RWPE1 (cell line): ENCODE results near the gene ZNF577.

ENCODE experiments used
- CTCF ChIA-PET: fragments of 350-600 bp; sonication (Branson Sonifier 250); formaldehyde crosslinking; extraction: SDS; loops from one replicate; lab custom pipeline; 2021; lab: Yijun Ruan, JAX
- POLR2A ChIA-PET: fragments of 400-600 bp; formaldehyde crosslinking; extraction: SDS; loops from one replicate; lab custom pipeline; 2020; ENCODE audit warnings: antibody characterized with exemption; ENCODE audit not compliant: low non-redundant PET; lab: Yijun Ruan, JAX
- DNase-seq: peaks from one replicate; pipeline ENCODE4 v3.0.0; 2012; ENCODE audit warnings: low spot score
- H3K27ac ChIP-seq: fragments of 450-650 bp; 2 replicates; pipeline ENCODE4 v1.5.1; 2017
- CTCF ChIP-seq: fragments of 450-650 bp; conservative IDR thresholded peaks from 2 replicates; pipeline ENCODE4 v1.5.1; 2017; ENCODE audit warnings: low read depth, mild to moderate bottlenecking

Gene ZNF577

GRCh38 chr19:51903192-51903591, 15.4 kb upstream of the ZNF577 start:
- CTCF ChIA-PET, result no interaction called here
- POLR2A ChIA-PET, result no interaction called here
- H3K27ac ChIP-seq, result no peak overlapping the region
- no peak for DNase-seq
- TF ChIP-seq CTCF, result no peak

DNA sequence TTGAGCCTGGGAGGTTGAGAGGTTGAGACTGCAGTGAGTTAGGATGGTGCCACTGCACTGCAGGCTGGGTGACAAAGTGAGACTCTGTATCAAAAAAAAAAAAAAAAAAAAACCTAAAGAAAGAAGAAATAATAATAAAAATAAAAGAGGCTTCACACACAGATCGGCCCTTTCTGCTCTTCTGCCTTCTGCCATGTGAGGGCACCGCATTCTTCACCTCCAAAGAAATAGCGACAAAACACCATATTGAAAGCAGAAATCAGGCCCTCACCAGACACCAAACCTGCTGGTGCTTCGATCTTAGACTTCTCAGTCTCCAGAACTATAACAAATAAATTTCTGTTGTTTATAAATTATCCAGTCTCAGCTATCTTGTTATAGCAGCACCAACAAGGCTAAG, 14.1 kb upstream of the ZNF577 start:
- TF ChIP-seq CTCF, result no peak
- no peak overlapping the region for H3K27ac ChIP-seq
- DNase-seq, result no peak
- POLR2A ChIA-PET, result no interaction called here
- CTCF ChIA-PET, result no interaction called here

DNA sequence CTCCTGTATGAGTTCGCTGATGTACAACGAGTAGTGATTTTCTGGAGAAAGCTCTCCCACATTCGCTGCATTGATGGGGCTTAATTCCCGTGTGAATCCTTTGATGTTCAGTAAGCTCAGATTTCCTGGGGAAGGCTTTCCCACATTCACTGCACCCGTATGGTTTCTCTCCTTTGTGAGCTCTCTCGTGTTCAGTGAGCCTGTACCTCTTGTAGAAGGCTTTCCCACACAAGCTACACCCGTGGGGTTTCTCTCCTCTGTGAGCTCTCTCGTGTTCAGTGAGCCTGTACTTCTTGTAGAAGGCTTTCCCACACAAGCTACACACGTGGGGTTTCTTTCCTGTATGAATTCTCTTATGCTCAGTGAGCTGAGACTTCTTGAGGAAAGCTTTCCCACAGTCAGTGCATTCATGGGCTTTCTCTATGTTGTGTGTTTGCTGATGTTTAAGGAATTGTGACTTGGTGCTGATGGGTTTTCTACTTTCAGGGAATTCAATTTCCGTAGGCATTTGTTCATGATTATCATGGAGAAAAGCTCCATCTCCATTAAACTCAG, 3.5 kb upstream of the ZNF577 start:
- CTCF ChIA-PET, result no interaction called here

DNA sequence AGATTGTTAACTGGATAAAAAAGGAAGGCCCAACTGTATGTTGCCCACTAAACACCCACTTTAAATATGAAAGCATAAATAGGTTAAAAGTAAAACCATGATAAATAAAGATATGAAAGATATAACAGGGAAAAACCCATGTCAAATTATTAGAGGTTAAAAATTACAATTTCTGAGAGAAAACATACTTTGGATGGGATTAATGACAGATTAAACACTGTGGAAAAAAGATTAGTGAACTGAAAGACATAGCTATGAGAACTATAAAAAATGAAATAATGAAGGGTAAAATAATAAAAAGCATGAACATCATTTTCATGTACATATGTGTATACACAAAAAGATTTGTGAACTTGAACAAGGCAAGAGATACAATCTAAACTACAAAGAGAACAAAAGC, 2.2 kb upstream of the ZNF577 start:
- no peak for TF ChIP-seq CTCF
- no peak for DNase-seq
- CTCF ChIA-PET, result no interaction called here
- POLR2A ChIA-PET, result no interaction called here
- no peak overlapping the region for H3K27ac ChIP-seq

More for the DNA sequence above, 3.5 kb upstream of the ZNF577 start:
- DNase-seq, result no peak
- no peak for TF ChIP-seq CTCF
- POLR2A ChIA-PET, result no interaction called here
- H3K27ac ChIP-seq, result no peak overlapping the region

GRCh38 chr19:51884713-51885112, 3.0 kb downstream of the ZNF577 start:
- ChIA-PET CTCF (interaction anchor here (0.9 kb wide), 1 partner anchor 9 kb away, joined by 3 read pairs; no protein-coding TSS in a partner anchor), POLR2A (no interaction called here)
- DNase-seq, result no peak
- H3K27ac ChIP-seq, result no peak overlapping the region
- no peak for TF ChIP-seq CTCF

GRCh38 chr19:51882518-51882917, 5.2 kb downstream of the ZNF577 start:
- DNase-seq, result no peak
- no peak overlapping the region for H3K27ac ChIP-seq
- POLR2A ChIA-PET, result no interaction called here
- no peak for TF ChIP-seq CTCF
- CTCF ChIA-PET, result no interaction called here
